K562 (cell line): ENCODE measurements around the gene FRMD4A. TPM values are rescaled to one million over a fixed set of nuclear protein-coding genes. Genes with fewer than 3 reads are reported as not detected.

ENCODE experiments used
- ATAC-seq: fragments of 200-7000 bp; cut with Tn5 transposase; 3 replicates; pipeline ENCODE4 v1.9.1; 2020; ENCODE audit warnings: moderate library complexity
- BruUV-seq: library from RNA; stranded (reverse); fragments of 400-500 nt; replicated peaks from 2 replicates; lab custom pipeline; 2021; lab: Mats Ljungman, UMichigan
- CTCF ChIA-PET: fragments of 300-600 bp; formaldehyde crosslinking; extraction: SDS; loops from one replicate; lab custom pipeline; 2021; ENCODE audit warnings: low intra/inter-chr PET ratio; lab: Yijun Ruan, JAX
- POLR2A ChIA-PET: fragments of 300-600, 350-650 bp; sonication (Branson Sonifier 250); formaldehyde crosslinking; extraction: SDS; loops from one replicate; lab custom pipeline; 2021; ENCODE audit warnings: antibody characterized with exemption, inconsistent platforms; lab: Yijun Ruan, JAX
- DNase-seq, 4 experiments: peaks; one replicate each; pipeline versions ENCODE4 v3.0.0 to v3.0.0-alpha.2; 2011 to 2018; ENCODE audit warnings: low spot score in 3 of 4, mixed read lengths in 3 of 4; ENCODE audit errors: extremely low read depth in 1 of 4
- FAIRE-seq: peaks from 2 replicates; lab custom pipeline; 2011; peaks lifted over from hg19 to GRCh38; lab: Jason Lieb, UNC
- H2AFZ ChIP-seq: 2 replicates; pipeline ENCODE4 v1.6.0; 2011; ENCODE audit warnings: low read depth, low read length, control low read depth, inconsistent platforms
- H3K27ac ChIP-seq: fragments of 200-600 bp; 3 replicates; pipeline ENCODE4 v1.8.0; 2011; ENCODE audit warnings: low read depth, mild to moderate bottlenecking, control low read depth, inconsistent platforms, low read length, moderate library complexity, mixed read lengths; ENCODE audit errors: extremely low read depth
- H3K27me3 ChIP-seq, 2 experiments: fragments of 300-600 bp in 1 of 2; 2 replicates in 1 of 2; 3 replicates in 1 of 2; pipeline versions ENCODE4 v1.6.0 to v1.8.0; 2011; ENCODE audit warnings: inconsistent platforms in 2 of 2, low read length in 2 of 2, mild to moderate bottlenecking in 1 of 2, mixed read lengths in 1 of 2, moderate library complexity in 1 of 2; ENCODE audit not compliant: control insufficient read depth in 2 of 2, insufficient read depth in 2 of 2
- H3K36me3 ChIP-seq: fragments of 300-600 bp; 3 replicates; pipeline ENCODE4 v1.8.0; 2011; ENCODE audit warnings: mild to moderate bottlenecking, low read length, inconsistent platforms; ENCODE audit not compliant: control insufficient read depth, insufficient read depth
- H3K4me1 ChIP-seq, 2 experiments: fragments of 200-600 bp in 1 of 2; replicated peaks in 1 of 2; 2 replicates in 1 of 2; 3 replicates in 1 of 2; pipeline versions ENCODE4 v1.5.1 to v1.8.0; 2011; ENCODE audit warnings: inconsistent platforms in 2 of 2, low read length in 2 of 2, mild to moderate bottlenecking in 1 of 2, mixed read lengths in 1 of 2, moderate library complexity in 1 of 2; ENCODE audit not compliant: control insufficient read depth in 2 of 2, insufficient read depth in 2 of 2
- H3K4me2 ChIP-seq: 2 replicates; pipeline ENCODE4 v1.6.1; 2011; ENCODE audit warnings: low read length, control low read depth, inconsistent platforms, mixed read lengths; ENCODE audit not compliant: insufficient read depth
- H3K4me3 ChIP-seq: fragments of 200-600 bp; sonication (generic), shearing (Covaris generic); 2 replicates; pipeline ENCODE4 v1.5.1; 2016; ENCODE audit warnings: control low read depth, inconsistent platforms
- H3K79me2 ChIP-seq: fragments of 200-600 bp; 3 replicates; pipeline ENCODE4 v1.8.0; 2011; ENCODE audit warnings: low read length, inconsistent platforms; ENCODE audit not compliant: control insufficient read depth, insufficient read depth
- H3K9ac ChIP-seq, 2 experiments: 2 replicates each; pipeline versions ENCODE4 v1.6.0 to v1.6.1; 2011; ENCODE audit warnings: low read depth in 2 of 2, low read length in 2 of 2, control low read depth in 1 of 2, inconsistent platforms in 1 of 2, mild to moderate bottlenecking in 1 of 2, mixed read lengths in 1 of 2; ENCODE audit not compliant: insufficient read depth in 1 of 2
- H3K9me1 ChIP-seq: one replicate; pipeline ENCODE4 v1.6.0; 2011; ENCODE audit warnings: inconsistent platforms, mild to moderate bottlenecking, low read length, moderate library complexity; ENCODE audit not compliant: control insufficient read depth, insufficient read depth
- H3K9me3 ChIP-seq: replicated peaks from 2 replicates; pipeline ENCODE4 v1.5.1; 2011; ENCODE audit warnings: low read depth, low read length, inconsistent platforms; ENCODE audit not compliant: control insufficient read depth, insufficient read depth
- H4K20me1 ChIP-seq: replicated peaks from 2 replicates; pipeline ENCODE4 v1.6.1; 2011; ENCODE audit warnings: low read length, inconsistent platforms, mixed read lengths; ENCODE audit not compliant: control insufficient read depth, insufficient read depth
- ARNT ChIP-seq, 2 experiments: fragments of 450-650 bp; IDR thresholded peaks; 2 replicates each; pipeline ENCODE4 v1.6.1; 2016; ENCODE audit warnings: mild to moderate bottlenecking in 1 of 2
- COPS2 ChIP-seq: fragments of 450-650 bp; conservative IDR thresholded peaks from 2 replicates; pipeline ENCODE4 v1.6.1; 2016; ENCODE audit warnings: mild to moderate bottlenecking, moderate library complexity
- CTBP1 ChIP-seq: fragments of 450-650 bp; IDR thresholded peaks from 2 replicates; pipeline ENCODE4 v1.6.1; 2016; ENCODE audit warnings: borderline replicate concordance
- ELF1 ChIP-seq: fragments of 200-800 bp; sonication (Bioruptor generic); IDR thresholded peaks from 2 replicates; pipeline ENCODE4 v1.6.1; 2016; ENCODE audit warnings: missing genetic modification characterization, missing compliant biosample characterization
- HMG20B ChIP-seq: fragments of 250-450 bp; sonication (Bioruptor Pico); IDR thresholded peaks from 2 replicates; pipeline ENCODE4 v1.5.0; 2021; ENCODE audit warnings: mild to moderate bottlenecking
- KAT7 ChIP-seq: sonication (generic); formaldehyde crosslinking; IDR thresholded peaks from 2 replicates; pipeline ENCODE4 v1.8.0; 2022; ENCODE audit warnings: missing genetic modification reagents, mild to moderate bottlenecking, borderline replicate concordance
- NFATC3 ChIP-seq: fragments of 450-650 bp; IDR thresholded peaks from 2 replicates; pipeline ENCODE4 v1.6.1; 2017; ENCODE audit warnings: mild to moderate bottlenecking
- SIX5 ChIP-seq, 2 experiments: IDR thresholded peaks; 2 replicates each; pipeline ENCODE4 v1.6.1; 2011; ENCODE audit warnings: low read length in 2 of 2, borderline replicate concordance in 1 of 2, low read depth in 1 of 2, mild to moderate bottlenecking in 1 of 2, moderate library complexity in 1 of 2; ENCODE audit not compliant: insufficient read depth in 1 of 2
- SPI1 ChIP-seq: IDR thresholded peaks from 2 replicates; pipeline ENCODE4 v1.6.1; 2011; ENCODE audit warnings: low read depth, low read length, control low read depth, borderline replicate concordance
- STAT5A ChIP-seq: IDR thresholded peaks from 2 replicates; pipeline ENCODE4 v1.6.1; 2012; ENCODE audit warnings: low read length, inconsistent platforms, borderline replicate concordance
- ZNF431 ChIP-seq: sonication (generic); formaldehyde crosslinking; IDR thresholded peaks from 2 replicates; pipeline ENCODE4 v1.8.0; 2022; ENCODE audit warnings: mild to moderate bottlenecking, missing genetic modification reagents
- ZNF561 ChIP-seq: fragments of 450-650 bp; formaldehyde crosslinking; conservative IDR thresholded peaks from 2 replicates; pipeline ENCODE4 v1.4.0; 2020; ENCODE audit warnings: mild to moderate bottlenecking, moderate library complexity
- ZNF707 ChIP-seq: fragments of 250-450 bp; sonication (Bioruptor Pico); conservative IDR thresholded peaks from 2 replicates; pipeline ENCODE4 v1.8.0; 2022; ENCODE audit warnings: inconsistent platforms, mild to moderate bottlenecking, moderate library complexity
- WGBS: fragments of 100-300 bp; shearing (Covaris generic); methylation state at CpG from one replicate; pipeline ENCODE4 v1.1.6; 2016; ENCODE audit warnings: low coverage, mixed read lengths; ENCODE audit not compliant: insufficient coverage; ENCODE audit errors: missing lambda C conversion rate; 5-methylcytosine and 5-hydroxymethylcytosine counted together
- in situ Hi-C: fragments of 300-500 bp; cut with MboI; formaldehyde crosslinking; loops from 4 replicates; pipeline ENCODE4 v1.15.0; 2018; ENCODE audit warnings: inconsistent platforms, mixed read lengths
- intact Hi-C: fragments of 100-400 bp; cut with micrococcal nuclease; formaldehyde crosslinking; loops from 2 replicates; pipeline ENCODE4 v1.14.2; 2022
- polyA plus RNA-seq, 8 experiments: library from polyadenylated mRNA; depleted of rRNA in 4 of 8; stranded (reverse) in 5 of 8; unstranded in 3 of 8; fragments of >200 nt; fragmentation: Nextera tagmentation in 2 of 8; fragmentation: Illumina TruSeq in 1 of 8; extraction: Ambion mirVana in 2 of 8; extraction: Trizol in 1 of 8; gene quantifications; 2 replicates each; pipeline versions ENCODE4 v1.2.1 to v1.2.3, GENCODE V29; 2011 to 2014; ENCODE audit warnings: inconsistent platforms in 1 of 8, missing spikeins in 1 of 8
- total RNA-seq, 7 experiments: library from RNA; depleted of rRNA in 6 of 7; stranded (reverse); fragments of >200 nt in 6 of 7; fragmentation: Illumina TruSeq in 2 of 7; extraction: Trizol in 2 of 7; gene quantifications; 2 replicates each; pipeline versions ENCODE4 v1.2.1 to v1.2.3, GENCODE V29; 2011 to 2021; ENCODE audit warnings: low replicate concordance in 1 of 7
- TF ChIP-seq, protein P1 (sequence below), 3 experiments: IDR thresholded peaks in 2 of 3; conservative IDR thresholded peaks in 1 of 3; 2 replicates each; pipeline ENCODE4 v1.5.1; 2011 to 2012; ENCODE audit warnings: low read length in 3 of 3, mild to moderate bottlenecking in 3 of 3, control low read depth in 2 of 3, improper control_type of control experiment in 1 of 3, inconsistent platforms in 1 of 3, low read depth in 1 of 3, mixed read lengths in 1 of 3, moderate library complexity in 1 of 3; ENCODE audit not compliant: insufficient read depth in 2 of 3
- TF ChIP-seq, protein P2 (sequence below): fragments of 450-650 bp; formaldehyde crosslinking; IDR thresholded peaks from 2 replicates; pipeline ENCODE4 v1.4.0; 2020; ENCODE audit warnings: mild to moderate bottlenecking, mixed read lengths
- TF ChIP-seq, protein P3 (sequence below): fragments of 450-650 bp; conservative IDR thresholded peaks from 2 replicates; pipeline ENCODE4 v1.6.1; 2016; ENCODE audit warnings: missing genetic modification characterization, low read depth, mild to moderate bottlenecking, missing compliant biosample characterization, moderate library complexity

FRMD4A gene
- total and polyA plus RNA-seq, 9 of the 15 experiments (the other 6 are each of a cell fraction or from before 2014, with no cell fraction given) = 0.80 to 5.2 (median 3.0) TPM

DNA sequence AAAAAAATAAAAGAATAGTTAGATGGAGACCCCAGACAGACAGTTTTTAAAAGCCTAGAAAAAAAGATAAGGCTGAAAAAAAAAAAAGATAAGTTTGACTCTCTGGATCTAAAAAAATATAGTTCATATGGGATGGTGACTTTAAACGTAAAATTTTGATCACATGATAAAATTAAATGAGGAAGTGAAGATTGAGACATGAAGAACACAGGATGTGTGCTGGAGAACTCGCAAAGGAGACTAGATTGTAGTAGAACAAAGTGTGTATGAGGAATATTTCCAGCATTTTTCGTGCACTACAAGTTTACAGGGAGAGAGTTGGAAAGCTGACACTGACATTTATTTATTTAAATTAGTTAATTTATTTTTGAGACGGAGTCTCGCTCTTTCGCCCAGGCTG, 457.5 kb downstream of the FRMD4A start:
- in situ Hi-C loops = no loop called here
- Histone ChIP-seq H3K36me3 (no peaks in the 10 kb centered on the region), H3K4me3 (no peak overlapping the region), H3K27ac (no peak overlapping the region), H3K9me1 (no peaks in the 10 kb centered on the region), H3K9ac (no peak overlapping the region), H2AFZ (no peak overlapping the region), H3K4me1 (no peaks in the 10 kb centered on the region), H4K20me1 (no peaks in the 10 kb centered on the region; the same call in 1 of the 2 replicates), H3K9me3 (no peaks in the 10 kb centered on the region), H3K27me3 (peaks cover 15 to 51% of the 10 kb centered on the region in 2 experiments; a peak in 4 of 5 replicates), H3K4me2 (no peak overlapping the region), H3K79me2 (no peaks in the 10 kb centered on the region)
- no TSS peak for BruUV-seq
- CTCF ChIA-PET = no interaction called here
- ATAC-seq = no peak
- intact Hi-C loops = no loop called here
- 5% methylated on average over 6 of the region's 6 CpGs for WGBS
- no peak for FAIRE-seq
- DNase-seq = no peak
- POLR2A ChIA-PET = no interaction called here
- no peak for TF ChIP-seq CTBP1
- TF ChIP-seq SIX5 (IDR thresholded peaks at IDR 0.05; ENCODE audit: borderline replicate concordance in 1 of 2, insufficient read depth in 1 of 2, low read depth in 1 of 2, low read length in 2 of 2) = no peak
- TF ChIP-seq NFATC3 = no peak
- TF ChIP-seq HMG20B = no peak
- no peak for TF ChIP-seq COPS2
- TF ChIP-seq SPI1 = peak; percentile 59; the same call in 1 of the 2 replicates
- no peak for TF ChIP-seq ZNF561 (CRISPR knock-in tag)
- TF ChIP-seq, protein P1, sequence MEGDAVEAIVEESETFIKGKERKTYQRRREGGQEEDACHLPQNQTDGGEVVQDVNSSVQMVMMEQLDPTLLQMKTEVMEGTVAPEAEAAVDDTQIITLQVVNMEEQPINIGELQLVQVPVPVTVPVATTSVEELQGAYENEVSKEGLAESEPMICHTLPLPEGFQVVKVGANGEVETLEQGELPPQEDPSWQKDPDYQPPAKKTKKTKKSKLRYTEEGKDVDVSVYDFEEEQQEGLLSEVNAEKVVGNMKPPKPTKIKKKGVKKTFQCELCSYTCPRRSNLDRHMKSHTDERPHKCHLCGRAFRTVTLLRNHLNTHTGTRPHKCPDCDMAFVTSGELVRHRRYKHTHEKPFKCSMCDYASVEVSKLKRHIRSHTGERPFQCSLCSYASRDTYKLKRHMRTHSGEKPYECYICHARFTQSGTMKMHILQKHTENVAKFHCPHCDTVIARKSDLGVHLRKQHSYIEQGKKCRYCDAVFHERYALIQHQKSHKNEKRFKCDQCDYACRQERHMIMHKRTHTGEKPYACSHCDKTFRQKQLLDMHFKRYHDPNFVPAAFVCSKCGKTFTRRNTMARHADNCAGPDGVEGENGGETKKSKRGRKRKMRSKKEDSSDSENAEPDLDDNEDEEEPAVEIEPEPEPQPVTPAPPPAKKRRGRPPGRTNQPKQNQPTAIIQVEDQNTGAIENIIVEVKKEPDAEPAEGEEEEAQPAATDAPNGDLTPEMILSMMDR (IDR thresholded peaks at IDR 0.05 in 2 of 3, conservative IDR thresholded peaks at IDR 0.05 in 1 of 3; ENCODE audit: insufficient read depth in 2 of 3, low read depth in 1 of 3, low read length in 3 of 3) = no peak
- no peak for TF ChIP-seq ELF1 (tag)
- TF ChIP-seq ZNF431 = no peak
- TF ChIP-seq STAT5A = no peak
- TF ChIP-seq, protein P2, sequence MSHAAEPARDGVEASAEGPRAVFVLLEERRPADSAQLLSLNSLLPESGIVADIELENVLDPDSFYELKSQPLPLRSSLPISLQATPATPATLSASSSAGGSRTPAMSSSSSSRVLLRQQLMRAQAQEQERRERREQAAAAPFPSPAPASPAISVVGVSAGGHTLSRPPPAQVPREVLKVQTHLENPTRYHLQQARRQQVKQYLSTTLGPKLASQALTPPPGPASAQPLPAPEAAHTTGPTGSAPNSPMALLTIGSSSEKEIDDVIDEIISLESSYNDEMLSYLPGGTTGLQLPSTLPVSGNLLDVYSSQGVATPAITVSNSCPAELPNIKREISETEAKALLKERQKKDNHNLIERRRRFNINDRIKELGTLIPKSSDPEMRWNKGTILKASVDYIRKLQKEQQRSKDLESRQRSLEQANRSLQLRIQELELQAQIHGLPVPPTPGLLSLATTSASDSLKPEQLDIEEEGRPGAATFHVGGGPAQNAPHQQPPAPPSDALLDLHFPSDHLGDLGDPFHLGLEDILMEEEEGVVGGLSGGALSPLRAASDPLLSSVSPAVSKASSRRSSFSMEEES (CRISPR knock-in tag) = peak; percentile 26; the same call in 1 of the 2 replicates
- TF ChIP-seq, protein P3, sequence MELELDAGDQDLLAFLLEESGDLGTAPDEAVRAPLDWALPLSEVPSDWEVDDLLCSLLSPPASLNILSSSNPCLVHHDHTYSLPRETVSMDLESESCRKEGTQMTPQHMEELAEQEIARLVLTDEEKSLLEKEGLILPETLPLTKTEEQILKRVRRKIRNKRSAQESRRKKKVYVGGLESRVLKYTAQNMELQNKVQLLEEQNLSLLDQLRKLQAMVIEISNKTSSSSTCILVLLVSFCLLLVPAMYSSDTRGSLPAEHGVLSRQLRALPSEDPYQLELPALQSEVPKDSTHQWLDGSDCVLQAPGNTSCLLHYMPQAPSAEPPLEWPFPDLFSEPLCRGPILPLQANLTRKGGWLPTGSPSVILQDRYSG (tag) = no peak
- no peak for TF ChIP-seq ZNF707 (CRISPR knock-in tag)
- TF ChIP-seq KAT7 (CRISPR knock-in tag) = no peak
- TF ChIP-seq ARNT (IDR thresholded peaks at IDR 0.05) = no peak
